Mesenteric fat pad (tissue), 1 donor: ENCODE data around the gene NCOA4. TPM values are rescaled to one million over a fixed set of nuclear protein-coding genes. Genes with fewer than 3 reads are reported as not detected.
A peak's percentile ranks its signal among the peaks of the same experiment; 100 is the strongest.
"Not testable (repeated sequence)": the region's sequence is repeated elsewhere in the genome, so short reads cannot be mapped to it uniquely, and the experiment has no call there.

Experiments
- DNase-seq: peaks from one replicate; pipeline ENCODE4 v3.0.0-alpha.2; 2020; ENCODE audit warnings: low spot score
- total RNA-seq: library from RNA; stranded (reverse); fragmentation: NEBNext Ultra II Directional; extraction: Animal tissue kit (Norgen Biotek cat#: 25700); gene quantifications from one replicate; pipeline ENCODE4 v1.2.1, GENCODE V29; 2021
- donor health status: DM: yes; HTN: yes; CAD: no.

The NCOA4 gene
- total RNA-seq, 1 donor from 2014 or later, result 138 TPM

GRCh38 chr10:46052791-46053375 is 22.5 kb upstream of the NCOA4 start:
- DNase-seq, result no peak

GRCh38 chr10:46052057-46052790 is 21.8 kb upstream of the NCOA4 start:
- no peak for DNase-seq

GRCh38 chr10:46050941-46051623 is 20.7 kb upstream of the NCOA4 start:
- DNase-seq, result no peak

DNA sequence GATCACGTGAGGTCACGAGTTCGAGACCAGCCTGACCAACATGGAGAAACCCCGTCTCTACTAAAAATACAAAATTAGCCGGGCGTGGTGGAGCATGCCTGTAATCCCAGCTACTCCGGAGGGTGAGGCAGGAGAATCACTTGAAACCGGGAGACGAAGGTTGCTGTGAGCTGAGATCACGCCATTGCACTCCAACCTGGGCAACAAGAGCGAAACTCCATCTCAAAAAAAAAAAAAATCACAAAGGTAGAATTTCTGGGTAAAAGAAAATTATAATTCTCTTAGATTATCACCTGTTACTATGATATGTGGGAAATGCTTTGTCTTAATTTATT is 19.0 kb upstream of the NCOA4 start:
- DNase-seq, result not testable (repeated sequence)

- no peak for DNase-seq
These were observed 17.7 kb upstream of the NCOA4 start for GRCh38 chr10:46048152-46048551.

GRCh38 chr10:46046261-46046660 is 15.8 kb upstream of the NCOA4 start, which contains the start of gene MSMB:
Gene MSMB, minus strand, starts transcription at chr10:46046269. Its CDS starts 32 bp downstream, at chr10:46046237.
- no peak for DNase-seq

DNA sequence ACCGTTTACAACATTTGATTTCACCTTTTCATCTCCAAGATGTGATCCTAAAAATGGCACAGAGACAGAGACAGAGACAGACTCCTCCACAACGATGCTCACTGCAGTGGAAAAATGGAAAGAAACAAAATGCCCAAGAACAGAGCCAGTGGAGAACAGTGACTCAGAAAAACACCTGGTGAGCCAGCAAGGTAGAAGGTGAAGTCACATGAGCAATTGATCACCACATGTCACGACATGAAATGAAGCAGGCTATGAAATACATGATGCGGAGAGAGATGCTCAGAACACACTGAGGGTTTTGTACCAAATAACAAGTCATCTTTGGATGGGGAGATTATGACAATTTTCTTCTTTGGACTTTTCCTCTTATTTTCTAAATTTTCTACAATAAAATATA is 12.1 kb upstream of the NCOA4 start:
- no peak for DNase-seq

- no peak for DNase-seq
These were observed 9.6 kb upstream of the NCOA4 start for GRCh38 chr10:46040004-46040403.

- no peak for DNase-seq
These were observed 6.8 kb upstream of the NCOA4 start for GRCh38 chr10:46037107-46037825.

- DNase-seq, result no peak
These were observed 5.8 kb upstream of the NCOA4 start for GRCh38 chr10:46035923-46036849.

DNA sequence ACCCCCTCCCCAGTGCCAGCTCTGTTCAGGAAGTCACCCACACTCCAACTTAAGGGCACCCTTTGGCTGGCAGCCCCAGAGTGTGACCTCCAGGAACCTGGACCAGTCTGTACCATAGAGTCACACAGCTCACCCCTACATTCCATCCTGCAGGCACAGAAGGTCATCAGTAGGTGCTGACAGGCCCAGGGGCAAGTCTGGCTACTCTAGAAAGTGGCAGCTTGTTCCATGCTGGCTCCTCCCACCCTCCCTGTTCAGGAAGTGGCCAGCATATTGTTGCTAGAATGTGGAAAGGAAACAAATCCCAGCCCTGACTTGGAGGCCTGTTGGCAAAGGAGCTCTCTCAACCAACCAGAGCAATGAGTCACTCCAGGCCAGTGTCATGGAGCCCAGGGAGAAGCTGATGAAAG is 3.2 kb upstream of the NCOA4 start:
- DNase-seq, result no peak

DNA sequence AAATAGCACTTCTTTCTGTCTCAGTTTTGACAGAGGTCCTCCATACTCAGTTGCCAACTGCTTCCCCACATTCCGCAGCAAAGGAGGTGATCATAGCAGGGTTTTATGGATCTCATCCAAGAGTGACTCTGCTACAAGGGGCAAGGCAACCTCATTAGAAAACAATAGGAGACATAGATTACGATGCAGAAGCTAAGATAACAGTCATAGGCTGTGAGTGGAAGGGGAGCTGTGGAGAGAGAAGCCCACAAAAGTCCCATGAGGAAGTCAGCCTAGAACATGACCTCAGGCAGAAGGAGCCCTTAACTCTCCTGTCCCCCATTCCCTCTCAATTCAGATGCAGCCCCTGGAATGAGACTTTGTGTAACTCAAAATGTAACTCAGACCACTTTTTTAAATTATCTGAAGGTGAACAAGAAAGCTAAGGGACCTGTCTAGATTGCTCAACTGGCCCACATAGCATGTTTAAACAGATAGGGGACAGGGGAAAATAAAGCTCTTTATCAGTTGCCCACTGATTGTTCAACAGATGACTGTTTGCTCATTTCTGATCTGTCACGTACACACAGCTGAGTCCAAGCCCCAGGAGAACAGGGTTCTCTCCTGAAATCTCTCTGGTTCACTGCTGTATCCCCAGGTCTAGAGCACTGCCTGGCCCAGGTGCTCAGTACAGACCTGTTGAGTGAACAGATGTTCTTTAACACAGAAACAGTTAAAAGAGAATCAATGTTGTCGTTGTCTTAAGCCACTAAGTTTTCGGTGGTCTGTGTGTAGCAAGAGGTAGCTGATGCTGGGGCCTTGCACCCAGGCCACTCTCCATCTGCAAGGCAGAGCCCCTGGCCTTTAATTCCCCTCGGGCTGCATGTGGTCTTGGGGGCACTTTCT is 1.5 kb upstream of the NCOA4 start:
- DNase-seq, result no peak

DNA sequence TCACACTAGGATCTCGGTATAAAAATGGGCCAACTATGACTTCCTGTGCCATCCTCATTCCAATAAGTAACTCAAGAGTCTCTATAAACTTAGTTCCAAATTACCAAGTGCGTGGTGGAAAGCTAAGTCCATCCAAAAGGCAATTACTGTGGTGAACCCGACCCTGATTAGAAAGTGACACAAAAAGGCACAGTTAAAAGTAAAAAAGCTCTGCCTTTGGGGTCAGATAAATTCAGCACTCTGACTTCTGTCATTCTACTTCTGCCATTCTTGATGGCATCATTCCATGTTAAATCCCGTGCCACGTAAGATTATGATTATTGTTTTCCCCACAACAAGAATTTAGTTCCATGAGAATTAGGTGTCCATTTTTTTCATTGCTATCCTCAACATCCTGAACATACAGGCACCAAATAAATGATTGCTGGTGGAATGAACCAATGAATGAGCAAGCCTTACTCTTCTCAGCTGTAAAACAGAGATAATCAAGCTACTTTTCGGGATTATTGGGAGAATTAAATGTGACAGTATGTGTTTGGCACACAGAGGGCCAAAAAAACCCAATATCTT is 877 bp downstream of the NCOA4 start:
- DNase-seq, result no peak

DNA sequence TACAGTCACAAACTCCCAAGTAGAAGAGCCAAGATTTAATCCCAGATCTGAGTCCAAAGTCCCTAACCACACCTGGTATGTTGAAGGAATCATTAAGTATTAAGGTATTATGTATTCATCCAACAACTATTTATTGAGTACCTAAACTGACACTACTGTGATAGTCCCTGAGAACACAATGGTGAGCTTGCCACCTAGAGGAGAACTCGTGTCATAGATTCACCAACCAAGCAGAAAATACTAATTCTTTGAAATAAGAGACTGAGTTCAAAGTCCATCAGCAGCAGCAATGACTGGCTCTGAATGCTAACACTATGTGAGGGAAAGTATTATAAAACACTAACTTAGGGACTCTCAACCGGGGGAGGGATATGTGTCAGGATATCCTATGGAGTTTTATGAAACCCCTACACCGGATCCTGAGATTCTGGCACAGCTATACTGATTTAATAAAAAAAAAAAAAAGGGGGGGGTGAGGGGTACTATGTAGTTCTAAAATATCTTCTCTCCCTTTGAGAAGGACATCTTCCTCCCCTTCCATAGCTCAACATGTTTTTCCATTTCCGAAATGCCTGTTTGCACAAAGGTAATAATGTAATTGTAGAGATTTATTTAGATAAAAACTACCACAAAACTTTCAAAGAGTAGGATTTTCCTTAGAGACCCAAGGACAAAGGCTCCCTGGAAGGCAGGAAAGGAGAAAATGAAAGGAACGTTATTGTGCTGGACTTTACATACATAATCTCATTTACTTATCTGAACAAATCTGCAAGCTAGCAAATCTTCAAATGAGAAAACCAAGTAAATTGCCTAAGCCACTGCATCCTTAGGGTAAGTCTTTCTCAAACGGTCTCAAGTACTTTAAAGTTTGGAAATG is 1.6 kb downstream of the NCOA4 start:
- no peak for DNase-seq

DNA sequence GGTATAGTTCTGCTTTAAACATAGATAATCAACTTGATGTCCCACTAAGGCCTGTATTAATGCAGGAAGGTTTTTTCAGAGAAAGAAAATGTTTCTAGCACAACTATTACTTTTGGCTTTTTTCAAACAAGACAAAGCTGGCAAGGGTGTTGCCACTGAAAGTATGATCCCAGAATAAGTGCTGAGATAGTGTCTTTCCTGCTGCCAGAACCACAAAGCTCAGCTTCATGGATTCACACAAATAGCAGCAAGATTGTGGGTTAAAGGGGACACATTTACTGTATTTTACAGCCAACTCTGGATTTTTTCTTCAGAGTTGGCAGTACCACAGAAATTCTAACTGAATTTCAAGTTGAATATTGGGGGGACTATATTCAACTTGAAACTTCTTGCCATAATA is 4.3 kb downstream of the NCOA4 start:
- DNase-seq, result no peak

DNA sequence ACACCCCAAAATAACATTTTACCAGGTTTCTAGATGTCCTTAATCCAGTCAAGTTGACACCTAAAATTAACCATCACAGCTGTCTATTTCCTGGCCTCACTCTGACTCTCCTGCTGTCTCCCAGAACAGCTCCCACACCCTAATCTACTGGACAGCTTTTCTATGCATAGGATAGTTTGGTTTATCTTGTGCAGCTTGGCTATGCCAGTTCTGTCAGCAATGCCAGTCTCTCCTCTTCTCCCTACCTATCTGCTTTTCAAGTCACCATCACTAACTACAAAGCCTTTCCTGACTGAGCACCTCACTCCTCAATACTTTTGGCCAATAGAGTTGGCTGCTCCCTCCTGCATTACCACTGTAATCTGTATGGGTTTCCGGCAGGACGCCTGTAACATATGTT is 5.0 kb downstream of the NCOA4 start:
- no peak for DNase-seq

DNA sequence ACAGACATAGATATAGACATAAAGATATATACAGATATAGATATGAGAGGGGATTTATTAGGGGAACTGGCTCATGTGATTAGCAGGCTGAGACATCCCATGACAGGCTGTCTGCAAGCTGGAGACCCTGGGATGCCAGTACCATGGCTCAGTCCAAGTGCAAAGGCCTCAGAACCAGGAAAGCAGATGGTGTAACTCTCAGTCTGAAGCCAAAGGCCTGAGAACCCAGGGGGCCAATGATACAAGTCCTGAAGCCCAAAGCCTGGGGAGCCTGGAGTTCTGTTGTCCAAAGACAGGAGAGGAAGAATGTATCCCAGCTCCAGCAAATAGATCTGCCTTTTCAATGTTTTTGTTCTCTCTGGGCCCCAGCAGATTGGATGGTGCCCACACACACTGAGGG is 5.5 kb downstream of the NCOA4 start:
- no peak for DNase-seq

- DNase-seq, result peak; percentile 98
These were observed 7.3 kb downstream of the NCOA4 start for GRCh38 chr10:46022978-46023702.
